Stimulated activated CD4-positive, alpha-beta T cell treated with anti-CD3 and anti-CD28 coated beads, Interleukin-15, amount 100 ng/mL, for 1 hour (primary cell): Measurements from ENCODE around the gene MRPL44.
"Not testable (repeated sequence)": the region's sequence is repeated elsewhere in the genome, so short reads cannot be mapped to it uniquely, and the experiment has no call there.

Experiments used
- DNase-seq, 2 donors: peaks; one replicate each; pipeline ENCODE4 v3.0.0-alpha.2; 2020; ENCODE audit warnings: low read depth in 1 of 2, low spot score in 1 of 2

MRPL44 gene

DNA sequence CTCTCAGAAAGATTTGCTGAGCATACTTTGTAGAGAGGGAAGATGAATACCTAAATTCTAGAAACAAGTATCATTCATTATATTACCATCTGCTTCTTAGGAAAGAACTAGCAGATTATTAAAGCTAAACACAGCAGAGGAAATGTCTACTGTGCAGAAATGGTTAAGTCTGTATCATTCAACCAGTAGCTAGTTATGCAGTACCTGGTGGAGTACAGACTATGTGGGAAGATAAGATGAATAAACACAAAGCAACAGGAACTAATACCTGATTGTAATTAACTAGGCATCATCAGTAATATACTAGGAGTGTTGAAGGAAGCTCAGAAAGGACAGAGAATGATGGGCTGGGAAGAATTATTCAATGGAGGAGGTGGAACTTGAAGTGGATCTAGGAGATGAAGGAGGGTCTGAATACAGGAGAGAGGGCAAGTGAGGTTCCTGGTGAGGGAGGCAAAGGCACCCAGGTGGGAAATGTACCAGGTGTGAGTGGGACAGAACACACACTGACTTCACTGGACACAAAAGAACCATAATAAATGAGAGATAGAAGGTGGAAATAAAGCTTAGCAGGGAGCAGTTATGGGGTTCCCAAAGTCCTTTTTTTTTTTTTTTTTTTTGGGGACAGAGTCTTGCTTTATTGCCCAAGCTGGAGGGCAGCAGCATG lies 21.7 kb upstream of the MRPL44 start:
- DNase-seq: no peak

- no peak for DNase-seq
Measured at GRCh38 chr2:223936862-223937326, 20.4 kb upstream of the MRPL44 start.

- no peak for DNase-seq
Measured at GRCh38 chr2:223937535-223937934, 19.7 kb upstream of the MRPL44 start.

DNA sequence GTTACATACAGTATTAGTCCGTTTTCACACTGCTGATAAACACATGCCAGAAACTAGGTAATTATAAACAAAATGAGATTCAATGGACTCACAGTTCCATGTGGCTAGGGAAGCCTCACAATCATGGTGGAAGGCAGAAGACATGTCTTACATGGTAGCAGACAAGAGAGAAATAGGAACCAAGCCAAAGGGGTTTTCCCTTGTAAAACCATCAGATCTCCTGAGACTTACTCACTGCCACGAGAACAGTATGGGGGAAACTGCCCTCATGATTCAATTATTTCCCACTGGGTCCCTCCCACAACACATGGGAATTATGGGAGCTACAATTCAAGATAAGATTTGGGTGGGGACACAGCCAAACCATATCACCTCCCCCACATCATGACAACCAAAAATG lies 17.8 kb upstream of the MRPL44 start:
- not testable (repeated sequence) for DNase-seq

DNA sequence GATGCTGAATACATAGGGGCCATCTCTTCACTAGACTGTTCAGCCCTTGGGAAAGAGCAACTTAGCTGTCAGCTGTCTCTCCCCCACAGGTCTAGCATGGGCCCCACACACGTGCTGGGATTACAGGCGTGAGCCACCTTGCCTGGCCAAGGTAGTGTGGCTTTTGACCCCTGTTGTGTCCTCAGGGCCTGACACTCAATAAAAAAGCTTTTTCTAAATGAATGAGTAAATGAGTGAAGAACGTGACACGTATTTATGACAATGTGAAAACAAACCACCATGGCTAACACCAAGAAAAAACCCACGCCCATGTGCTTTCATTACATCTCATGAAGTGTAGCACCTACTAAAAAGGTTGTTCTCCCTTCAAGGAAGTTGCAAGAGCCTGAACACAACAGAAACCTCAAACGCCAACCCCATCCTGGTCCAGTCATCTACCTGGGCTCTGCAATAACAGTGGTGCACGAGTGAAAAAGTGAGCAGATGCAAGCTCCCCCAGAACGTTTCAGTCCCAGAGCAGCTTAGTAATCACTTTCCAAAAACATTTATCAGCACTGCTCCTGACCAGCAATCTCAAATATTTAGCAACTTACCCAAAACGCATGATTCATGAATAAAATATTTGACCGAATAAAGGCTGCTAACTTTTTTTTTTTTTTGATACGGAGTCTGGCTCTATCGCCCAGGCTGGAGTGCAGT lies 15.5 kb upstream of the MRPL44 start:
- DNase-seq: peak in 1 of 2 donors; percentile 41

GRCh38 chr2:223943135-223943534 lies 14.1 kb upstream of the MRPL44 start:
- no peak for DNase-seq

DNA sequence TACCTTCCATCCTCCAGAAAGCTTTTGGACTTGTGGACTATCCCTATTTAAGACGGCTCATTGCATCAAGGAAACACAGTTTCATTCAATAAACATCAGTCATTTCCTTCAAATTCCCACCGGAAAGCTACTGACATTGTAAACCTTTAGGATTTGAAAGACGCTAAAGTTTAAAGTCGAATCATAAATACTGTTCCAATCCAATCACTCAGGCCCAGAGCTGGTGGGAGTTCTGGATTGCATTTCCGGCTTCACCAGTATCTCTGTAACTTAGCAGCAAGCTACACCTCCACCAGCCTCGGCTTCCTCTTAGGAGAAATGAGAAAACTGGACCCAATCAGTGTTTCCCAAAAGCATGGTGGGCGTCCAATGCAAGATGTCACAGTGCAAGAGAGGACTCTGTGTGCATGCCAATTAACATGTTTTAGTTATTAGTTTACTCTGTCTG lies 13.7 kb upstream of the MRPL44 start:
- DNase-seq: no peak

DNA sequence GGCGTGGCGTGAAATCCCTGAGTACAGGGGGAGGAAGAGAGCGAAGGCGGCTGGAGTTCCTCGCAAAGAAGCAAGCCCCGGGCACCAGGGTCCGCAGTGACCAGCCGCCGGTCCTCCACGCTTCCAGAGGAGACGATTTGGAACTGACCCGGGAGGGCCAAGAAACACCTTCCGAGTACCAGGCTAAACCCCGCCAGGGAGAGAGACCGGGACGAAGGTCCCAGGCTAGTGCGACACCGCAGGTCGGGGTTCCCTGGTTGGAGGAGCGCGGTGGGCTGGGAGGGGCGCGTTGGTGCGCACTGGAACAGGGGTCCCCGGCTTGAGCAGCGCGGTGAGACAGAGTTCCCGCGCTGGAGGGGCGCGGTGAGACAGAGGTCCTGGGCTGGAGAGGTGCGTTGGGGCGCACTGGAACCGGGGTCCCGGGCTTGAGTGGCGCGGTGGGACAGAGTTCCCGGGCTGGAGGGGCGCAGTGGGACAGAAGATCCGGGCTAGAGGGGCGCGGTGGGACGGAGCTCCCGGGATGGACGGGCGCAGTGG lies 13.0 kb upstream of the MRPL44 start:
- peak in 1 of 2 donors; percentile 10 for DNase-seq

DNA sequence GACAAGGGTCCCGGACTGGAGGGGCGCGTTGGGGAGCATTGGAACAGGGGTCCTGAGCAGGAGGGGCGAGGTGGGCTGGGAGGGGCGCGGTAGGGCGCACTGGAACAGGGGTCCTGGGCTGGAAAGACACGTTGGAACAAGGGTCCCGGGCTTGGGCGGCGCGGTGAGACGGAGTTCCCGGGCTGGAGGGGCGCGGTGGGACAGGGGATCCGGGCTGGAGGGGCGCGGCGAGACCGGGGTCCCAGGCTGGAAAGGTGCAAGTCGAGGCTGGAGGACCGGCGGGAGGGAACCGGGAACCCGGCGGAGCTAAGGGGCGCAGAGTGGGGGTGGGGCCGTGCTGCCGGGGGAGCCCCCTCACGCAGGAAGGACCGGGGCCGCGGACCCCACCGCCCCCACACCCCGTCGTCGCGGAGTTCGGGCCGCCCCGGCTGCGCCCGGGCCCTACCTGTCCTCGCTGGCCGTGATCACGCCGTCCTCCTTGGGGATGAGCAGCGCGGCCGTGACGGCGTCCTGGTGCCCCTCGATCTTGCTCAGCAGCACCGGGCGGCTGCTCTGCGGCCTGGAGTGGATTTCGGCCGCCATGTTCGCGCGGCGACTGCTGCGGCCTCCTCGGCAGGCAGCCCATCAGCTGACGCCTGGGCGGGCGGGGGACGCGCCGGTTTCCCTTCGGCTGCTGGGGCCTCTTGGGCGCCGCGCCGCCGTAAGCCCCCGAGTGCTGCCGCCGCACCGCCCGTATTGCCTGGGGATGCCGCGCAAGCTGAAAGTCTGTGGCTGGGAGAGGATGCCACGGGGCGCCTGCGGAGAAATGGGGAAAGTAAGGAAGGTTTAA lies 12.3 kb upstream of the MRPL44 start, which contains the start of gene WDFY1:
TSS of gene WDFY1 (minus strand) at position 633 of the 829 bp plus-strand sequence. CDS start at position 582, 51 bp downstream.
- DNase-seq: peak; percentile 61 to 73

DNA sequence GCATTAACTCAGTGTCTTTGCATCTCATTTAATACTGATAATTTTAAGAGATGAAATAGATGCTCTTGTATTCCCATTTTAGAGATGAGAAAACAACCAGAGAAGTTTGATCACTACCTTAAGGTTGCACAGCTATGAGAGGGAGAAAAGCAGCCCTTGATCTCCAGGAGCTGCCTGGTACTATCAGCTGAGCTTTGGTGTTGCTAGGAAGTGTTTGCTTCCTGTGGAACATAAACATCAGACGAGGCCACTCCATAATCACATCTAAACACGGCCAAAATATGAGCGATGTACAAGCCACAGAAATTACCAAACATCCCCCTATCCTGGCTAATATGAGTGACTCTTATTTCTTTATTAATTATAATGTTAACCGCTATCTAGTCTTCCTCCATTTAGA lies 11.5 kb upstream of the MRPL44 start:
- no peak for DNase-seq

GRCh38 chr2:223947711-223948205 lies 9.5 kb upstream of the MRPL44 start:
- no peak for DNase-seq

- no peak for DNase-seq
Measured at GRCh38 chr2:223949241-223949840, 7.9 kb upstream of the MRPL44 start.

GRCh38 chr2:223950448-223951347 lies 6.6 kb upstream of the MRPL44 start:
- DNase-seq: no peak

- no peak for DNase-seq
Measured at GRCh38 chr2:223952280-223952968, 4.8 kb upstream of the MRPL44 start.

GRCh38 chr2:223954401-223954800 lies 2.9 kb upstream of the MRPL44 start:
- DNase-seq: no peak

- no peak for DNase-seq
Measured at GRCh38 chr2:223956300-223956699, 963 bp upstream of the MRPL44 start.

- DNase-seq: no peak
Measured at GRCh38 chr2:223959688-223960087, 2.4 kb downstream of the MRPL44 start.

DNA sequence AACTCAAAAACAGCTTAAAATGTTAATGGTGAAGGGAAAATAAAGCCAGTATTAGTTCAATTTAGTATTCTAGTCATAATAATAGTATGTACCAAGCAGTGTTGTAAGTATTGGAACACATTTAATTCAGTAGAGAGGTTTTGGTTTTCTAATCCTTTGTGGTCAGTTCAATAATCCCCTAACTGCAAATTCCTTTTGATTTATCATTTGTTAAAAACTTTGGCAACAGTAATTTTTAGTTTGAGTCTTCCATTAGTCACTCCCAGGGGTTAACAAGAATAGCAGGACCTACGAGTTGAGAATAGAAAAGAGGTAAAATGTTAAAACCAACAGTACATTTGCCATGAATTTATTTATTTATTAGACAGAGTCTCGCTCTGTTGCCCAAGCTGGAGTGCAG lies 10.7 kb downstream of the MRPL44 start:
- no peak for DNase-seq

- no peak for DNase-seq
Measured at GRCh38 chr2:223969315-223969714, 12.1 kb downstream of the MRPL44 start.
